K562 (cell line): Measurements from ENCODE around the gene VPS33B. TPM values are rescaled to one million over a fixed set of nuclear protein-coding genes. Genes with fewer than 3 reads are reported as not detected.

Experiments
- HEY1 ChIP-seq: fragments of 250-450 bp; sonication (Bioruptor Pico); IDR thresholded peaks from 2 replicates; pipeline ENCODE4 v1.5.0; 2020; ENCODE audit warnings: mild to moderate bottlenecking, moderate library complexity, borderline replicate concordance
- MCM3 ChIP-seq: fragments of 450-650 bp; IDR thresholded peaks from 2 replicates; pipeline ENCODE4 v1.6.1; 2016
- MEIS2 ChIP-seq: fragments of 450-650 bp; IDR thresholded peaks from 2 replicates; pipeline ENCODE4 v1.6.1; 2014; ENCODE audit warnings: mild to moderate bottlenecking; ENCODE audit not compliant: partially characterized antibody
- NFATC3 ChIP-seq: fragments of 450-650 bp; IDR thresholded peaks from 2 replicates; pipeline ENCODE4 v1.6.1; 2017; ENCODE audit warnings: mild to moderate bottlenecking
- TGIF2 ChIP-seq: sonication (generic); formaldehyde crosslinking; IDR thresholded peaks from 2 replicates; pipeline ENCODE4 v1.8.1; 2022; ENCODE audit warnings: mild to moderate bottlenecking, missing genetic modification reagents, moderate library complexity
- ZBTB43 ChIP-seq: sonication (generic); formaldehyde crosslinking; IDR thresholded peaks from 2 replicates; pipeline ENCODE4 v1.8.0; 2023; ENCODE audit warnings: mild to moderate bottlenecking, missing genetic modification reagents
- ZNF354B ChIP-seq: fragments of 250-450 bp; sonication (Bioruptor Pico); IDR thresholded peaks from 2 replicates; pipeline ENCODE4 v1.4.0; 2020
- ZSCAN32 ChIP-seq: fragments of 450-650 bp; formaldehyde crosslinking; IDR thresholded peaks from 2 replicates; pipeline ENCODE4 v1.4.0; 2020; ENCODE audit warnings: mild to moderate bottlenecking, moderate library complexity
- polyA plus RNA-seq, 8 experiments: library from polyadenylated mRNA; depleted of rRNA in 4 of 8; stranded (reverse) in 5 of 8; unstranded in 3 of 8; fragments of >200 nt; fragmentation: Nextera tagmentation in 2 of 8; fragmentation: Illumina TruSeq in 1 of 8; extraction: Ambion mirVana in 2 of 8; extraction: Trizol in 1 of 8; gene quantifications; 2 replicates each; pipeline versions ENCODE4 v1.2.1 to v1.2.3, GENCODE V29; 2011 to 2014; ENCODE audit warnings: inconsistent platforms in 1 of 8, missing spikeins in 1 of 8
- total RNA-seq, 7 experiments: library from RNA; depleted of rRNA in 6 of 7; stranded (reverse); fragments of >200 nt in 6 of 7; fragmentation: Illumina TruSeq in 2 of 7; extraction: Trizol in 2 of 7; gene quantifications; 2 replicates each; pipeline versions ENCODE4 v1.2.1 to v1.2.3, GENCODE V29; 2011 to 2021; ENCODE audit warnings: low replicate concordance in 1 of 7
- TF ChIP-seq, protein P1 (sequence below): fragments of 450-650 bp; IDR thresholded peaks from 2 replicates; pipeline ENCODE4 v1.6.1; 2016; ENCODE audit warnings: mild to moderate bottlenecking, moderate library complexity
- TF ChIP-seq, protein P2 (sequence below): fragments of 250-450 bp; sonication (Bioruptor Pico); IDR thresholded peaks from 2 replicates; pipeline ENCODE4 v1.4.0; 2020; ENCODE audit warnings: mild to moderate bottlenecking, moderate library complexity, borderline replicate concordance

VPS33B gene
- total and polyA plus RNA-seq, 9 of the 15 experiments (the other 6 are each of a cell fraction or from before 2014, with no cell fraction given), result 9.4 to 25.5 (median 14.8) TPM

GRCh38 chr15:91022075-91022831 is at the start of gene VPS33B (continued):
- TF ChIP-seq NFATC3 (no peak), MEIS2 (no peak), TGIF2 (CRISPR knock-in tag) (no peak), ZBTB43 (CRISPR knock-in tag) (no peak), ZNF354B (CRISPR knock-in tag) (no peak), HEY1 (no peak), ZSCAN32 (CRISPR knock-in tag) (no peak), MCM3 (no peak)
- TF ChIP-seq, protein P1, sequence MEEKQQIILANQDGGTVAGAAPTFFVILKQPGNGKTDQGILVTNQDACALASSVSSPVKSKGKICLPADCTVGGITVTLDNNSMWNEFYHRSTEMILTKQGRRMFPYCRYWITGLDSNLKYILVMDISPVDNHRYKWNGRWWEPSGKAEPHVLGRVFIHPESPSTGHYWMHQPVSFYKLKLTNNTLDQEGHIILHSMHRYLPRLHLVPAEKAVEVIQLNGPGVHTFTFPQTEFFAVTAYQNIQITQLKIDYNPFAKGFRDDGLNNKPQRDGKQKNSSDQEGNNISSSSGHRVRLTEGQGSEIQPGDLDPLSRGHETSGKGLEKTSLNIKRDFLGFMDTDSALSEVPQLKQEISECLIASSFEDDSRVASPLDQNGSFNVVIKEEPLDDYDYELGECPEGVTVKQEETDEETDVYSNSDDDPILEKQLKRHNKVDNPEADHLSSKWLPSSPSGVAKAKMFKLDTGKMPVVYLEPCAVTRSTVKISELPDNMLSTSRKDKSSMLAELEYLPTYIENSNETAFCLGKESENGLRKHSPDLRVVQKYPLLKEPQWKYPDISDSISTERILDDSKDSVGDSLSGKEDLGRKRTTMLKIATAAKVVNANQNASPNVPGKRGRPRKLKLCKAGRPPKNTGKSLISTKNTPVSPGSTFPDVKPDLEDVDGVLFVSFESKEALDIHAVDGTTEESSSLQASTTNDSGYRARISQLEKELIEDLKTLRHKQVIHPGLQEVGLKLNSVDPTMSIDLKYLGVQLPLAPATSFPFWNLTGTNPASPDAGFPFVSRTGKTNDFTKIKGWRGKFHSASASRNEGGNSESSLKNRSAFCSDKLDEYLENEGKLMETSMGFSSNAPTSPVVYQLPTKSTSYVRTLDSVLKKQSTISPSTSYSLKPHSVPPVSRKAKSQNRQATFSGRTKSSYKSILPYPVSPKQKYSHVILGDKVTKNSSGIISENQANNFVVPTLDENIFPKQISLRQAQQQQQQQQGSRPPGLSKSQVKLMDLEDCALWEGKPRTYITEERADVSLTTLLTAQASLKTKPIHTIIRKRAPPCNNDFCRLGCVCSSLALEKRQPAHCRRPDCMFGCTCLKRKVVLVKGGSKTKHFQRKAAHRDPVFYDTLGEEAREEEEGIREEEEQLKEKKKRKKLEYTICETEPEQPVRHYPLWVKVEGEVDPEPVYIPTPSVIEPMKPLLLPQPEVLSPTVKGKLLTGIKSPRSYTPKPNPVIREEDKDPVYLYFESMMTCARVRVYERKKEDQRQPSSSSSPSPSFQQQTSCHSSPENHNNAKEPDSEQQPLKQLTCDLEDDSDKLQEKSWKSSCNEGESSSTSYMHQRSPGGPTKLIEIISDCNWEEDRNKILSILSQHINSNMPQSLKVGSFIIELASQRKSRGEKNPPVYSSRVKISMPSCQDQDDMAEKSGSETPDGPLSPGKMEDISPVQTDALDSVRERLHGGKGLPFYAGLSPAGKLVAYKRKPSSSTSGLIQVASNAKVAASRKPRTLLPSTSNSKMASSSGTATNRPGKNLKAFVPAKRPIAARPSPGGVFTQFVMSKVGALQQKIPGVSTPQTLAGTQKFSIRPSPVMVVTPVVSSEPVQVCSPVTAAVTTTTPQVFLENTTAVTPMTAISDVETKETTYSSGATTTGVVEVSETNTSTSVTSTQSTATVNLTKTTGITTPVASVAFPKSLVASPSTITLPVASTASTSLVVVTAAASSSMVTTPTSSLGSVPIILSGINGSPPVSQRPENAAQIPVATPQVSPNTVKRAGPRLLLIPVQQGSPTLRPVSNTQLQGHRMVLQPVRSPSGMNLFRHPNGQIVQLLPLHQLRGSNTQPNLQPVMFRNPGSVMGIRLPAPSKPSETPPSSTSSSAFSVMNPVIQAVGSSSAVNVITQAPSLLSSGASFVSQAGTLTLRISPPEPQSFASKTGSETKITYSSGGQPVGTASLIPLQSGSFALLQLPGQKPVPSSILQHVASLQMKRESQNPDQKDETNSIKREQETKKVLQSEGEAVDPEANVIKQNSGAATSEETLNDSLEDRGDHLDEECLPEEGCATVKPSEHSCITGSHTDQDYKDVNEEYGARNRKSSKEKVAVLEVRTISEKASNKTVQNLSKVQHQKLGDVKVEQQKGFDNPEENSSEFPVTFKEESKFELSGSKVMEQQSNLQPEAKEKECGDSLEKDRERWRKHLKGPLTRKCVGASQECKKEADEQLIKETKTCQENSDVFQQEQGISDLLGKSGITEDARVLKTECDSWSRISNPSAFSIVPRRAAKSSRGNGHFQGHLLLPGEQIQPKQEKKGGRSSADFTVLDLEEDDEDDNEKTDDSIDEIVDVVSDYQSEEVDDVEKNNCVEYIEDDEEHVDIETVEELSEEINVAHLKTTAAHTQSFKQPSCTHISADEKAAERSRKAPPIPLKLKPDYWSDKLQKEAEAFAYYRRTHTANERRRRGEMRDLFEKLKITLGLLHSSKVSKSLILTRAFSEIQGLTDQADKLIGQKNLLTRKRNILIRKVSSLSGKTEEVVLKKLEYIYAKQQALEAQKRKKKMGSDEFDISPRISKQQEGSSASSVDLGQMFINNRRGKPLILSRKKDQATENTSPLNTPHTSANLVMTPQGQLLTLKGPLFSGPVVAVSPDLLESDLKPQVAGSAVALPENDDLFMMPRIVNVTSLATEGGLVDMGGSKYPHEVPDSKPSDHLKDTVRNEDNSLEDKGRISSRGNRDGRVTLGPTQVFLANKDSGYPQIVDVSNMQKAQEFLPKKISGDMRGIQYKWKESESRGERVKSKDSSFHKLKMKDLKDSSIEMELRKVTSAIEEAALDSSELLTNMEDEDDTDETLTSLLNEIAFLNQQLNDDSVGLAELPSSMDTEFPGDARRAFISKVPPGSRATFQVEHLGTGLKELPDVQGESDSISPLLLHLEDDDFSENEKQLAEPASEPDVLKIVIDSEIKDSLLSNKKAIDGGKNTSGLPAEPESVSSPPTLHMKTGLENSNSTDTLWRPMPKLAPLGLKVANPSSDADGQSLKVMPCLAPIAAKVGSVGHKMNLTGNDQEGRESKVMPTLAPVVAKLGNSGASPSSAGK, result no peak
- TF ChIP-seq, protein P2, sequence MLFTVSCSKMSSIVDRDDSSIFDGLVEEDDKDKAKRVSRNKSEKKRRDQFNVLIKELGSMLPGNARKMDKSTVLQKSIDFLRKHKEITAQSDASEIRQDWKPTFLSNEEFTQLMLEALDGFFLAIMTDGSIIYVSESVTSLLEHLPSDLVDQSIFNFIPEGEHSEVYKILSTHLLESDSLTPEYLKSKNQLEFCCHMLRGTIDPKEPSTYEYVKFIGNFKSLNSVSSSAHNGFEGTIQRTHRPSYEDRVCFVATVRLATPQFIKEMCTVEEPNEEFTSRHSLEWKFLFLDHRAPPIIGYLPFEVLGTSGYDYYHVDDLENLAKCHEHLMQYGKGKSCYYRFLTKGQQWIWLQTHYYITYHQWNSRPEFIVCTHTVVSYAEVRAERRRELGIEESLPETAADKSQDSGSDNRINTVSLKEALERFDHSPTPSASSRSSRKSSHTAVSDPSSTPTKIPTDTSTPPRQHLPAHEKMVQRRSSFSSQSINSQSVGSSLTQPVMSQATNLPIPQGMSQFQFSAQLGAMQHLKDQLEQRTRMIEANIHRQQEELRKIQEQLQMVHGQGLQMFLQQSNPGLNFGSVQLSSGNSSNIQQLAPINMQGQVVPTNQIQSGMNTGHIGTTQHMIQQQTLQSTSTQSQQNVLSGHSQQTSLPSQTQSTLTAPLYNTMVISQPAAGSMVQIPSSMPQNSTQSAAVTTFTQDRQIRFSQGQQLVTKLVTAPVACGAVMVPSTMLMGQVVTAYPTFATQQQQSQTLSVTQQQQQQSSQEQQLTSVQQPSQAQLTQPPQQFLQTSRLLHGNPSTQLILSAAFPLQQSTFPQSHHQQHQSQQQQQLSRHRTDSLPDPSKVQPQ (CRISPR knock-in tag), result no peak
